GM18517 (cell line): ENCODE data around the gene TOM1.
"Not testable (repeated sequence)": the region's sequence is repeated elsewhere in the genome, so short reads cannot be mapped to it uniquely, and the experiment has no call there.

Experiments used
- ATAC-seq: cut with Tn5 transposase; IDR thresholded peaks from one replicate; pipeline ENCODE4 v1.9.1; 2021; ENCODE audit warnings: mild to moderate bottlenecking, moderate library complexity; ENCODE audit not compliant: unreplicated experiment

Gene TOM1

GRCh38 chr22:35344956-35345690 is 45.4 kb downstream of the TOM1 start:
- no peak for ATAC-seq

- ATAC-seq: no peak
Observed at GRCh38 chr22:35345808-35346505, 46.3 kb downstream of the TOM1 start.

- no peak for ATAC-seq
Observed at GRCh38 chr22:35346596-35347220, 47.0 kb downstream of the TOM1 start.

GRCh38 chr22:35347462-35347861 is 47.8 kb downstream of the TOM1 start:
- ATAC-seq: no peak

- ATAC-seq: no peak
Observed at GRCh38 chr22:35348026-35348590, 48.4 kb downstream of the TOM1 start.

- ATAC-seq: no peak
Observed at GRCh38 chr22:35348703-35349102, 49.0 kb downstream of the TOM1 start.

- no peak for ATAC-seq
Observed at GRCh38 chr22:35349368-35349703, 49.6 kb downstream of the TOM1 start.

- ATAC-seq: no peak
Observed at GRCh38 chr22:35349704-35350538, 50.2 kb downstream of the TOM1 start.

GRCh38 chr22:35350539-35351503 is 51.1 kb downstream of the TOM1 start:
- ATAC-seq: peak; percentile 72

- ATAC-seq: no peak
Observed at GRCh38 chr22:35352214-35353111, 52.8 kb downstream of the TOM1 start.

GRCh38 chr22:35353318-35353717 is 53.6 kb downstream of the TOM1 start:
- ATAC-seq: no peak

GRCh38 chr22:35354068-35354467 is 54.4 kb downstream of the TOM1 start:
- ATAC-seq: no peak

- ATAC-seq: no peak
Observed at GRCh38 chr22:35357883-35358621, 58.4 kb downstream of the TOM1 start.

- no peak for ATAC-seq
Observed at GRCh38 chr22:35359380-35360065, 59.8 kb downstream of the TOM1 start.

- ATAC-seq: no peak
Observed at GRCh38 chr22:35361001-35361558, 61.4 kb downstream of the TOM1 start.

- no peak for ATAC-seq
Observed at GRCh38 chr22:35363566-35364086, 63.9 kb downstream of the TOM1 start.

GRCh38 chr22:35364230-35364629 is 64.5 kb downstream of the TOM1 start:
- not testable (repeated sequence) for ATAC-seq
